GM12878 (cell line): ENCODE data around the gene CAMKK2. TPM values are rescaled to one million over a fixed set of nuclear protein-coding genes. Genes with fewer than 3 reads are reported as not detected.
A peak's percentile ranks its signal among the peaks of the same experiment; 100 is the strongest.

Experiments
- BHLHE40 ChIP-seq, 2 experiments: fragments of 450-650 bp in 1 of 2; IDR thresholded peaks; 2 replicates each; pipeline ENCODE4 v1.6.1; 2011 to 2017; ENCODE audit warnings: low read depth in 2 of 2, borderline replicate concordance in 1 of 2, improper control_type of control experiment in 1 of 2, low read length in 1 of 2, mild to moderate bottlenecking in 1 of 2
- EP300 ChIP-seq, 2 experiments: fragments of 150-350 bp in 1 of 2; IDR thresholded peaks; 2 replicates each; pipeline ENCODE4 v1.6.1; 2011 to 2012; ENCODE audit warnings: low read depth in 2 of 2, low read length in 2 of 2, borderline replicate concordance in 1 of 2, improper control_type of control experiment in 1 of 2, inconsistent platforms in 1 of 2; ENCODE audit not compliant: control insufficient read depth in 1 of 2
- GABPA ChIP-seq: IDR thresholded peaks from 2 replicates; pipeline ENCODE4 v1.6.1; 2014; ENCODE audit warnings: antibody characterized with exemption, low read depth, mild to moderate bottlenecking, inconsistent platforms
- GATAD2B ChIP-seq: fragments of 450-650 bp; conservative IDR thresholded peaks from 2 replicates; pipeline ENCODE4 v1.6.1; 2017; ENCODE audit warnings: low read depth, mild to moderate bottlenecking, moderate library complexity
- HDAC6 ChIP-seq: fragments of 200-600 bp; sonication (generic); IDR thresholded peaks from one replicate; pipeline ENCODE4 v1.8.0; 2017; ENCODE audit warnings: antibody characterized with exemption; ENCODE audit not compliant: unreplicated experiment
- IKZF1 ChIP-seq: fragments of 450-650 bp; conservative IDR thresholded peaks from 2 replicates; pipeline ENCODE4 v1.6.1; 2017; ENCODE audit warnings: antibody characterized with exemption, mild to moderate bottlenecking
- KAT2A ChIP-seq: conservative IDR thresholded peaks from 2 replicates; pipeline ENCODE4 v1.6.1; 2011; ENCODE audit warnings: low read depth, low read length; ENCODE audit not compliant: control insufficient read depth
- MEF2B ChIP-seq: fragments of 450-650 bp; IDR thresholded peaks from 2 replicates; pipeline ENCODE4 v1.6.1; 2018; ENCODE audit warnings: mild to moderate bottlenecking, moderate library complexity; ENCODE audit not compliant: partially characterized antibody, poor library complexity, severe bottlenecking
- MLLT1 ChIP-seq: fragments of 450-650 bp; IDR thresholded peaks from 2 replicates; pipeline ENCODE4 v1.6.1; 2016; ENCODE audit warnings: mild to moderate bottlenecking
- PKNOX1 ChIP-seq: fragments of 450-650 bp; IDR thresholded peaks from 2 replicates; pipeline ENCODE4 v1.6.1; 2016; ENCODE audit warnings: mild to moderate bottlenecking
- POLR2A ChIP-seq: IDR thresholded peaks from 2 replicates; pipeline ENCODE4 v1.6.1; 2011; ENCODE audit warnings: low read depth, mild to moderate bottlenecking, low read length
- POU2F2 ChIP-seq: IDR thresholded peaks from 3 replicates; pipeline ENCODE4 v1.6.1; 2011; ENCODE audit warnings: low read depth, mild to moderate bottlenecking, low read length, borderline replicate concordance
- RAD51 ChIP-seq: fragments of 450-650 bp; IDR thresholded peaks from 2 replicates; pipeline ENCODE4 v1.6.1; 2016; ENCODE audit warnings: moderate library complexity, mild to moderate bottlenecking, inconsistent platforms
- SMC3 ChIP-seq: IDR thresholded peaks from 2 replicates; pipeline ENCODE4 v1.6.1; 2011; ENCODE audit warnings: low read length, improper control_type of control experiment, borderline replicate concordance
- SRF ChIP-seq, 2 experiments: IDR thresholded peaks; 2 replicates each; pipeline ENCODE4 v1.6.1; 2011; ENCODE audit warnings: low read depth in 2 of 2, low read length in 2 of 2, mild to moderate bottlenecking in 1 of 2, moderate library complexity in 1 of 2
- TAF1 ChIP-seq: IDR thresholded peaks from 2 replicates; pipeline ENCODE4 v1.6.1; 2011; ENCODE audit warnings: mild to moderate bottlenecking, low read depth, low read length, borderline replicate concordance
- USF1 ChIP-seq: IDR thresholded peaks from 2 replicates; pipeline ENCODE4 v1.6.1; 2011; ENCODE audit warnings: borderline replicate concordance, low read depth, mild to moderate bottlenecking, moderate library complexity, mixed read lengths, low read length; ENCODE audit not compliant: insufficient read depth; ENCODE audit errors: extremely low read length
- ZNF24 ChIP-seq: fragments of 450-650 bp; IDR thresholded peaks from 2 replicates; pipeline ENCODE4 v1.6.1; 2017; ENCODE audit warnings: antibody characterized with exemption, mild to moderate bottlenecking
- ZNF687 ChIP-seq: fragments of 450-650 bp; IDR thresholded peaks from 2 replicates; pipeline ENCODE4 v1.6.1; 2017; ENCODE audit warnings: mild to moderate bottlenecking, moderate library complexity
- ZSCAN29 ChIP-seq: fragments of 450-650 bp; IDR thresholded peaks from 2 replicates; pipeline ENCODE4 v1.6.1; 2017; ENCODE audit warnings: mild to moderate bottlenecking, moderate library complexity
- polyA plus RNA-seq, 11 experiments: library from polyadenylated mRNA; depleted of rRNA in 4 of 11; unstranded in 6 of 11; stranded (reverse) in 5 of 11; fragments of >200 nt; fragmentation: Nextera tagmentation in 4 of 11; fragmentation: Illumina TruSeq in 1 of 11; extraction: Ambion mirVana in 4 of 11; extraction: Trizol in 1 of 11; gene quantifications; 1 replicate in 1 of 11; 2 replicates in 10 of 11; pipeline versions ENCODE4 v1.2.1 to v1.2.3, GENCODE V29; 2011 to 2016; ENCODE audit warnings: inconsistent platforms in 2 of 11, missing spikeins in 2 of 11, low read depth in 1 of 11
- total RNA-seq, 4 experiments: library from RNA; depleted of rRNA in 3 of 4; stranded (reverse); fragments of >200 nt in 3 of 4; fragmentation: Illumina TruSeq in 1 of 4; extraction: Trizol in 1 of 4; gene quantifications; 2 replicates each; pipeline versions ENCODE4 v1.2.1 to v1.2.3, GENCODE V29; 2013 to 2021

CAMKK2 gene
- total and polyA plus RNA-seq, 10 of the 15 experiments (the other 5 are each of a cell fraction or from before 2014, with no cell fraction given): 5.2 to 40.6 (median 26.6) TPM

GRCh38 chr12:121248622-121249021 is 47.9 kb downstream of the CAMKK2 start (continued):
- TF ChIP-seq ZNF687: peak; percentile 86
- 0 out of 4 replicates have a peak, but pooled peaks of 1 of the 2 experiments have one; percentile 35 for TF ChIP-seq EP300 (IDR thresholded peaks at IDR 0.05; ENCODE audit: borderline replicate concordance in 1 of 2, control insufficient read depth in 1 of 2, low read depth in 2 of 2, low read length in 2 of 2)
- TF ChIP-seq SRF (IDR thresholded peaks at IDR 0.05; ENCODE audit: low read depth in 2 of 2, low read length in 2 of 2): peak; percentile 51 to 85
- TF ChIP-seq ZNF24: no peak
- peak; percentile 71 for TF ChIP-seq USF1
- no peak for TF ChIP-seq GATAD2B
- no peak for TF ChIP-seq KAT2A
- TF ChIP-seq ZSCAN29: no peak
- TF ChIP-seq GABPA: no peak
- peak; percentile 95; the same call in 2 of the 3 replicates for TF ChIP-seq POU2F2
- peak; percentile 6; the same call in 1 of the 2 replicates for TF ChIP-seq SMC3
- TF ChIP-seq MLLT1: 0 out of 2 replicates have a peak, but pooled peaks have one; percentile 35
- peak; percentile 22 for TF ChIP-seq IKZF1
- TF ChIP-seq POLR2A: peak; percentile 63
- no peak for TF ChIP-seq HDAC6
- peak; percentile 41; the same call in 1 of the 2 replicates for TF ChIP-seq RAD51
- no peak for TF ChIP-seq TAF1
- peak; percentile 77 to 78; a peak in 3 of 4 replicates for TF ChIP-seq BHLHE40 (IDR thresholded peaks at IDR 0.05; ENCODE audit: borderline replicate concordance in 1 of 2, low read depth in 2 of 2, low read length in 1 of 2)
- no peak for TF ChIP-seq MEF2B
- peak; percentile 34; the same call in 1 of the 2 replicates for TF ChIP-seq PKNOX1
